Myocyte (in vitro differentiated cells): ENCODE results near the gene RRP12. TPM values are rescaled to one million over a fixed set of nuclear protein-coding genes. Genes with fewer than 3 reads are reported as not detected.
"Not testable (repeated sequence)": the region's sequence is repeated elsewhere in the genome, so short reads cannot be mapped to it uniquely, and the experiment has no call there.

Experiments used
- DNase-seq: peaks from one replicate; pipeline ENCODE4 v3.0.0-alpha.2; 2012; ENCODE audit warnings: low read depth
- total RNA-seq: library from RNA; depleted of rRNA; stranded (reverse); fragments of >200 nt; gene quantifications from 2 replicates; pipeline ENCODE4 v1.2.3, GENCODE V29; 2014

Gene RRP12
- total RNA-seq, 1 donor from 2014 or later, result 26.5 TPM

DNA sequence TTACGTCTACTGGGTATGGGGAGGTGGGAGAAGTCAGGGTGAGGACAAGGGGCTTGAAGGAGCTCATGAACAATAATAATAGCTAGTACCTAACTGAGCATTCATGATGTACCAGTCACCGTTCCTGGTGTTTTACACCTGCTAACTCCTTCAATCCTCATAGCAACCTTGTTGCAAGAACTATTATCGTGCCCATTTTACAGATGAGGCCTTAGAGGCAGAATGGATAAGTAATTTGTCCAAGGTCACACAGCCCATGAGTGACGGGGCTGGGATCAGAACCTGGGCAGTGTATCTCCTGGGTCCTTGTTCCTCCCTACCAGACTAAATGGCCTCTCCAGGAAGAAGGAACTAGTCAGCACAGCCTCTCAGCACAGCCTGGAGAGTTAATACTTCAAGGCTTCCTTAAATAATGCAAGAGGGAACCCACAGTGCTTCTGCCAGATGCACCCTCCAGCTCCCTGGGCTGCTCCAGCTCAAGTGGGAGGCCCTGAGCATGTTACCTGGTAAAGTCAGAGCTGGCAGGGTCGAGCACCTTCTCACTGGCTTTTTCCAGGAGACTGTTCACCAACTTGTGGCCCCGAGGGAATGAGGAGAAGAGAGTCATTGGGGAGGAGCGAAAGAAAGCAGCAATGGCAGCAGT lies 28.8 kb downstream of the RRP12 start:
- no peak for DNase-seq

DNA sequence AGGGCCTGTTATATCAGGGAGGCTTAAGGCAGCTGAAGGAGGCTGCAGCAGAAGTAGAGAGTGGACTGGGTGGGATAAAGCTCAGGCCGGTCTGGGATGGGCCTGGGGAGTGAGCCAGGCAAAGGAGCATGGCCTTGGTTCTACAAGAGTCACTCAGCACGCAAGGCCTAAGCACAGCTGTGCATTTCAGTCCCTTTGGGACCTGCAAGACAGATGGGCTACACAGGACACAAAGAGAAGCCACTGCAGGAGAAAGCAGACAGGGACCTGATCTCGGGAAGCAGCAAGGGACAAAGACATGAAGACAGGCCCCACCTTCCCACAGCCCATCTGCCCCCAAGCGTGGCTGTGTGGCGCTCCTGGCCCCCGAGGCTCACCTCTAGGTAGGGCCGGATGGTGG lies 29.4 kb downstream of the RRP12 start:
- DNase-seq, result peak; percentile 51

DNA sequence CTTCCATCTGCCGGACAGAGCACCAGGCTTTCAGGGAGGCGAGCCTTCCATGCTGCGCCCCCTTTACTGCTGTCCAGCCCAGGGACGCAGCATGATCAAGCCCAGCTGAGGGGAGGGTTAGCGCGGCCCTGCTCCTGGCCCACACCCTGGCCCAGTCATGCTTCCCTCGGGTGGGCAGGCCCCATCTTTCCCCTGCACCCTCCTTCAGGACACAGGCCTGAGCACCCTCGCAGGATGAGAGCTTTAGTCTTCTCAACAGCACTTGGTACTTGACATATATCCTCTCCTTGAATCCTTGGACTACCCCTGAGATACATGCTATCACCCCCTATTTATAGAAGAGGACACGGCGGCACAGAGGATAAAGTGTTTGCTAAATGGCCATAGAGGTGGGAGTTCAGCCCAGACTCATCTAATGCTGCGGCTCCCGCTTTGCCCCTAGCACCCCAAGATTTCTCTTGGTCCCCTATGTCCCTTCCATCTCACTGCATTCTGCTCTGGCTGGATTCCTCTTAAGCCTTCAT lies 34.0 kb downstream of the RRP12 start:
- DNase-seq, result no peak

DNA sequence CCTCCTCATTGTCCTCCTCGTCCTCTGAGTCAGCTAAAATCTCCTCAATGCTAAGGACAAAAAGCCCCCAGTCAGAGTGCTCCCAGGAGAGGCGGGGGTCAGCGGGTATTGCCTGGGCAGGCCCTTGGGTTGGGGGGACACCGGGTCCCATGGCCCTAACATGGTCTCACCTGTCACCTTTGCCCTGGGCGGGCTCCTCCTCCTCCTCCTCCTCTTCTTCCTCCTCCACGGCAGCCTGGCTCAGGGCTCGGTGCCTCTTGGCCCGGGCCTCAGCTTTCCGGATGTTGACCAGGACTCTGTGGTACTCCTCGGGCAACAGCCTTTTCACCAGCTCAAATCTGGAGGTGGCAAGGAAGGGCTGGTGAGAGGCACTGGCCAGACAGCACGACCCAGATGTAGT lies 34.6 kb downstream of the RRP12 start:
- no peak for DNase-seq

DNA sequence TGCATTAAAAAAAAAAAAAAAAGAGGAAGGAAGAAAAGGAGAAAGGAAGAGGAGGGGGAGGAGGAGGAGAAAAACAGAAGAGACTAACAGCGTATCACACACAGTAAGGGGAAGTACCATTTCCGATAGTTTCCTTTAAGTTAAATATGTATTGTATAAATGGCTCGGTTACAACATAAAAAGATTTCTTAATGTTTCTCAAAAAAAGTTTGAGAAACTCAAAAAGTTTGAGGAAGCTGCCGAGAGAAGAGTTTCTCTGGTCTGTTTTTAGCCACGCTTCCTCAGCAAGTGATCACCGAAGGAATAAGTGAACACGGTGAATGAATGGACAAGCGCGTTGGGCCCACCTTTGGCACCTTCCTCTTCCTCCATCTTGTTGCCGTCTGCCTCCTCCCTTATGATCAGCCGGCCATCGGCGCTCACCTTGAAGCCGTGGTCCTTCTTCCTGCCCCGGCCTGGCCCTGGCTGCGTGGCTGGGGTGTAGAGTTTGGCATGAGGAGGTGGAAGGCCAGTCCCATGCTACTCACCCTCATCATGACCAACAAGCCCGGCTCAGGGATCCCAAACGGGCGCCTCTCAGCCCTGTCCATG lies 35.3 kb downstream of the RRP12 start:
- no peak for DNase-seq

DNA sequence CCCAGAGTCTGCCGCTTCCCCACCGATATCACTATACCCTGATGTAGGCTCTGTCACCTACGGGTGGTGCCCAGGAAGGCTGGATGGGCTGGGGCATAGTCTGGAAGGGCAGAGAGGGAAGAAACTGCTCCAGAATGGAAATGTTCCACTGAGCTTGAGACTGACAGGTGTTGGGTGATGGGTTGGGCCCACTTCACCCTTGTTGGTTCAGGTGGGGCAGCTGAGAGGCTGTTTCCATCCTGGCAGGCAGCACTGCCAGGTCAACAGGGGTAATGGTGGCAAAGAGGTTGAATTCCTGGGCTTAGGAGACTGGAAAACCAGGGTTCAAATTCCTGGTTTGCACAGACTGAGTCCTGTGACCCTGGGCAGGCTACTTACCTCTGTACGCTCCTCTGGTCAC lies 38.1 kb downstream of the RRP12 start:
- no peak for DNase-seq

DNA sequence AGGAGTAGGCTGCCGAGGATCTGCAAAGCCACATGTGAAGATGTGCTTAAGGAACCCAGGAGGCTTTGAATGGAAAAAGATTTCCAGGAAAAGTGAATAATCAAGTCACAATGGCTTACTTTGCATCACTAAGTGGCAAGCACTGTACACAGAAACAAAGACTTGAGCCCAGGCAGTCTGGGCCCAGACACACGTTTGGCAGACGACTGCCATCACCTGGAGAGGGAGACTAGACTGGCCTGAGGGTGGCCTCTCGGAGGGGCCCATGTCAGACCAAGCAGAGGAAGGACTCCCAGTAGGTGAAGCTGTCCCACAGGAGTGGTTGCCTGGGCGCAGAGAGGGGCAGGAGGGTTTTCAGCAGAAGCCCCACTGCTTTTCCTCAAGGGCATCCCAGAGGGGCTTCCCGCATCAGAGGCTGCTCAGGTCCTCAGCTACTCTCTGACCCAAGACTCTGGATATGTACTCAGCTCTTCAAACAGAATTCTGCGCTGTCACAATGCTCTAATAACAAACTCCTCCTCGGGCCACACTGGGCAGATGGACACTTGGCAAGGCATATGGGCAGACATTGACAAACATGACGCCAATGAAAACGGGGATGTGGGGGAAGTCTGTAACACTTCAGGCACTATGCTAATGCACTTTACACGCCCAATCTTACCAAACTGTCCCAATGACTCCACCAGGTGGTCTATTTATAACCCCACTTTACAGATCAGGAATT lies 38.7 kb downstream of the RRP12 start:
- no peak for DNase-seq

DNA sequence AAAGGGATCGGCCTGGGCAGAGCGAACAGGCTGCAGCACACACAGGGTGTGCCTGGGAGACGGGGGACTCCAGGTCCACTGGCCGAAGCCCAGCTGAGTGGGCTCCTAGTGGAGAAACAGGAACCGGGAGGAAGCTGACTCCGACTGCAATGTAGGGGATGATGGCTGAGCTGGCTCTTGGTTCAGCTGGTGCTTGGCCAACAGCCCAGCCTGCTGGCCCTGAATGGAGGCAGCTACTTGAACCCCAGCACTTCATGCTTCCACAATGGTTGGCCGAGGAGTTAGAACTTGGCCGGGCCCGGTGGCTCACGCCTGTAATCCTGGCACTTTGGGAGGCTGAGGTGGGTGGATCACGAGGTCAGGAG lies 39.6 kb downstream of the RRP12 start:
- no peak for DNase-seq

DNA sequence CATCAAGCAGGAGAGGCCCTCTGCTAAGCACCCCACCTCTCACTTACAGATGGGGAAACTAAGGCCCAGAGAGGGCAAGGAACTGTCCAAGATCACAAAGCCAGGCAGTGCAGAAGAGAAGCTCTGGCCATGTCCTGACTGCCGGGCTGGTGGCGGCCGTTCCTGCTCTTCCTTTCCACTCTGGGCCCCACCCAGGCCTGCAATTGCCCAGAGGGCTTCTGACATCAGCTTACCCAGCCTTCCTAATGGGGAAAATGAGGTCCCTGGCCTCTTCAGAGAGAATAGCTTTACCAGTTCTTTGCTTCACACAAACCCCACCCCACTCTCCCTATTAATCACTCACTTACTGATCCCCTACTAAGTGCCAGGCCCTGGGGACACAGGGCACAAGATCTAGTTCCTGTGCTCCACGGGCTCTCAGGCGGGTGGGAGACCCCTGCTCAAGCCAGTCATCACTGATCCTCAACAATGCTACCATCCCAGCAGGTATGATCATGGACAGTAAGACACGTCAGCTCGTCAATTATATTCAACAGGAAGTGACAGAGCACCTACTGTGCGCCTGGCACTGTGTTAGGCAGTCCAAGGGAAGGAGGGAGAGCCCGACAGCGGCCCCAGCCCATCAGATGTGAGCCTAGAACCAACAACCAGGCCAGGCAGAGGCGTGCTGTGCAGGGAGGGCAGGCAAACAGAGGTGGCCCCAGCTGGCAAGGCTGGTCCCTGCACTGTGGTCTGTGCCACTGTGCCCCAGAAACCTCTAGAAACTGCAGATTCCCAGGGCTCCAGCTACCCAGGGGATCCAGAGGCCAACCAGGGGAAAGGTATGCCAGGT lies 40.2 kb downstream of the RRP12 start:
- no peak for DNase-seq

DNA sequence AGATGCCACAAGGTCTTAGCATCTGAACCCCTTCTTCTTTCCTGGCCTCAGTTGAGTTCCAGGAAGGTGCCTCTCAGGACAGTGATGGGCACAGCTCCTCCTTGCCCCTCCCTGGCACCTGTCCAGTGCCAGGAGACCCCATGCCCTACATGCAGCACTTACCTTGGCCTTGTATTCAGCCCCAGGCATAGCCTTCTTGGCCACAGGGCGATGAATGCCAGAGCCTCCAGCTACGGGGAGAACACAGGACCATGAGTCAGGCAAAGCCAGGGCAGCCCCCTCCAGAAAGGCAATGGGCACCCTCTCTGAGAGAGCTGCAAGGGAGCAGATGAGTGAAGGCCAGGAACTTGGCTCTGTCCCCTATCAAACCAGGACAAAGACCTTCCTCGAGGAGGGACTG lies 42.4 kb downstream of the RRP12 start:
- DNase-seq, result no peak

DNA sequence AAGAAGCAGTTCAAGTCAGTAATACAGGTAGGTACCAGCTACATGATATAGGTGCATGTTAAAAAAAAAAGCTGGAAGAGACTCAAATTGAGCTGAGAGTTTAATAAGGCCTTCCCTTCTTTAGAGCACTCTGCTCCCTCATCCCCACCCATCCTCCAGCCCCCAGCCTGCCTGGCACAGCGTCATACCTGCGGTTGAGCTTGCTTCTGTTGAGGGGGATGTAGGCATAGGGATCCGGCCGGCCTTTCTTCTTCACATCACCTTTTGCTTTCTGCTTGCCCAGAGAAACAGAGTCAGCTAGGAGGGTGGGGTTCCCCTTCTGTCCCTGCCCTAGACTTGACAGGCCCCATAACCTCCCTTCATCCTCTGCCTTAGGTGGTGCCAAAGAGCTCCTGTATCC lies 42.8 kb downstream of the RRP12 start:
- no peak for DNase-seq

DNA sequence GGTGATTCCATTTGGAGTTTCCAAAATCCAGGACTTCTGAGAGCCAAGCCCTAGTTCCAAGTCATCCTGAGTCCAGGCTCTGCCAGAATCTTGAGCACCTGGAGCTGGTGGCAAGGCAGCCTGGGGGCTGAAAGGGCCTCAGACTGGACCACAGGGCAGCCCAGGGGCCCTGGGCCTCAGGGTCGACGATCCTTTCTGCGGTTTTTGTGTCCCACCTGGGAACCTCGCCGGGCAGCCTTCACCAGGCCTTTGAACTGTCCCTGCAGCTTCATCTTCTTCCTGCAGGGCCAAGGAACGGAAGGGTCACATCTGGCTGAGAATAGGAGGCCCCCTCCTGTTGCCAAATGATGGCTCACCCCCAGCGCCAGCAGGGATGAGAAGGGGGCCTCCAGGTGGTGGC lies 44.2 kb downstream of the RRP12 start:
- no peak for DNase-seq

DNA sequence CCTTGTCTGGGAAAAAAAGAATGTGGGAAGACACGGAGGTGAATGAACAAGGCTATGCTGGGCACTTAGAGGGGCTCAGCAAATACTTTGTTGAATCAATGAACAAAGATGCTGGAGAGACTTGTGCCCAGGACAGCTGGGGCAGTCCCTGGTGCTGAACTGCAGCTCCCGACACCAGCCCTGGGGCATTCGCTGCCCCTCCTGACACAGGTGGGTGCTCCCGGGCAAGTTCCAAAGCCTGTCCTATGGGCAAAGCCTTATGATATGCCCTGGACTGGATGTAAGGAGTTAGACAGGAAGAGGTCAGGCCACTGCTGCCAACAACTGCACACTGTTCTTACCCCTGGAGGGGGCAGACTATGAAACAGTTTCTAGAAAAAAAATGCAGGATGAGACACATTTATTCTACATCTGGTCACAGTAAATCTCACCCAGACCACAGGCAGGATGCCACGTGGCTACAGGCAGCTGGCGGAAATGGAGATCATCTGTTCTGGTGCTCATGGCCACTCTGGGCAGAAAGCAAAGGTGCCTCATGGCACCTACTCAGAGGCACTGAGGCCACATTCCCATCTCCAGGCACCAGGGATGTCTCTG lies 44.7 kb downstream of the RRP12 start:
- DNase-seq, result peak; percentile 55

DNA sequence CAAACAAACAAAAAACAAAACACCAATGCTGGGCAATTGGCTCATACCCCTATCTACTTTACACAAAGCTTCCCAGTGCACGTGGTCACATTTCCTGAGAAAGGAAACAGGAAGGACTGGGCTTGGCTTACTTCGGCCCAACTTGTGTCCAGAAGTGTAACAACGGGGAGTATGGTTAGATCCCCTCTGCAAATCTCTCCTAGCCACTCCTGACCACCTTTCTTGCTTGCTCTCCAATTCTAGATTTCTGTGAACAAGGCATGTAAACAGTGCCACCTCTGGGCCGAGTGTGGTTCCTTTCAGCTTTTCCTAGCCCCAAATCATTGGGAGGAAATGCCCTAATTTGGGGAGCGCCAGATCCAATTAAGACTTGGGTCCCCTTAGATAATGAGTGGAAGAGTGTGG lies 45.6 kb downstream of the RRP12 start:
- no peak for DNase-seq

DNA sequence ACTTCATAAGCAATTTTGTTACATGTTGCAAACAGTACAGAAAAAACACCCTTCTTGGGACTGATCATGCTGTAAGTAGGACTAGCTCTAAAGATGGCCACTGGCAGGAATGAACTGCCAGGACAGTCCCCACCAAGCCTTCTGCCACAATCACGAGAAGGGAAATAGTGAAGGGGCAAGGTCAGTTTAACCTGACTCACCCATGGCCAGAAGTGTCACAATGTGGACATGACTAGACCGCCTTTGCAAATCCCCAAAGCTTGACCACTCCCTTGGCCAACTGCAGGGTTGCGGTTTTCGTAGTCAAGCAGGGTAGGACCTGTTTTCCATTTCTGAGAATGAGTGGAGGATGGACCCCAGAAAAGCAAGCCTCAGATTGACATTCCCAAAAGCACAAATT lies 47.2 kb downstream of the RRP12 start:
- DNase-seq, result peak; percentile 11

DNA sequence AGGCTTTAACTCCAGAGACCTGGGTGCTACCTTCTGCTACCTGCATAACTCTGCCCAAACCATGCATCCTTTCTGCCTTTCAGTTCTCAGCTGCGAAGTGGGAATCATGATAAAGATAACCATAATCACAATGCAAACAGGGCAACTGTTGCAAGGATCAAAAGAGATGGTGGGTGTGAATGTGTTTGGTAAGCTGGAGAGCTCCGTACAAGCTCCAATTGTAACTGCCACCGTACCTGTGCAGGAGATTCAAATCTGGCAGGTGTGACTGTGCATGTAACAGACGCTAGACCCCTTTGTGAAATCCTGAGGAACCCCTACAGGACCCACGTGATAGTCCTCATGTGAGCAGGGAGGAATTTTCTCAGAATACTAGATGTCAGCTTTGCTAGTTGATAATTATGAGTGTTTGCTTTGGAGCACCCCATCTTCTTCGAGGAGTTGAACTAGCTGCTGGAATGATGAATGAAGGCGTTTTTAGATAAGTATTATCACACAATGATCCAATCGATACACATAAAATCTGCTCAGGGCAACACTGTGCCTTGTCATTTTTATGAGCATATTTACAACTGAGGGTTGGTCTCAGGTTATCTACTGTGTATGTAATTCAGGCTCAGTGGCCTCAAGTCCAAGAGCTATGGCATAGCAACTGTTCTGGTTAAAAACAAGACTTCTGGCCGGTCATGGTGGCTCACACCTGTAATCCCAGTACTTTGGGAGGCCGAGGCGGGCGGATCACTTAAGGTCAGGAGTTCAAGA lies 51.2 kb downstream of the RRP12 start:
- no peak for DNase-seq

DNA sequence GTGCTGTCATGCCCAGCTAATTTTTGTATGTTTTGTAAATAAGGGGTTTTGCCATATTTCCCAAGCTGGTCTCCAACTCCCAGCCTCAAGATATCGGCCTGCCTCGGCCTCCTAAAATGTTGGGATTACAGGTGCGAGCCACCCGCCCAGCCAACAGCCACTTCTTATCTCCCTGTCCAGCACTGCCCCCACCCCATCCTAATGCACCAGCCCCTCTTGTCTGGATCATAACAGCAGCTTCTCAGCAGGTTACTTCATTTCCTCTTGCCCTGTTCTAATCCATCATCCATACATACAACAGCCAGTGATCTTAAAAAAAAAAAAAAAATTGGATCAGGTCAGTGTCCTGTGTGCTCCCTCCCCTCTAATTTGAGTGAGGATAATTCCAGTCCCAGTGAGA lies 53.8 kb downstream of the RRP12 start:
- no peak for DNase-seq

DNA sequence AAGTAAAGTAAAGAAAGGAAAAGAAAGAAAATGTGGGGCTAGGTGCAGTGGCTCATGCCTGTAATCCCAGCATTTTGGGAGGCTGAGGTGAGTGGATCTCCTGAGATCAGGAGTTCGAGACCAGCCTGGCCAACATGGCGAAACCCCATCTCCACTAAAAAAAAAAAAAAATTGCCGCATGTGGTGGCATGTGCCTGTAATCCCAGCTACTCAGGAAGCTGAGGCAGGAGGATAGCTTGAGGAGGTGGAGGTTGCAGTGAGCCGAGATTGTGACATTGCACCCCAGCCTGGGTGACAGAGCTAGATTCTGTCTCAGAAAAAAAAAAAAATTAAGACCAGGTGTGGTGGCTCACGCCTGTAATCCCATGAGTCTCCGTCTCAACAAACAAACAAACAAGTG lies 57.5 kb downstream of the RRP12 start:
- DNase-seq, result not testable (repeated sequence)

DNA sequence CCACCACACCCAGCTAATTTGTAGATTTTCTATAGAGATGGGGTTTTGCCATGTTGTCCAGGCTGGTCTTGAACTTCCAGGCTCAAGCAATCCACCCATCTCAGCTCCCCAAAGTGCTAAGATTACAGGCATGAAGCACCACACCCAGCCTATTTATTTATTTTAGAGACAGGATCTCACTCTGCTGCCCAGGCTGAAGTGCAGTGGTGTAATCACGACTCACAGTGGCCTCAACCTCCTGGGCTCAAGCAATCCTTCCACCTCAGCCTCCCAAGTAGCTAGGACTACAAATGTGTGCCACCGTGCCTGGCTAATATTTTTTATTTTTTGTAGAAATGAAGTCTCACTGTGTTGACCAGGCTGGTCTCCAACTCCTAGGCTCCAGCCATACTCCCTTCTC lies 59.7 kb downstream of the RRP12 start:
- no peak for DNase-seq

DNA sequence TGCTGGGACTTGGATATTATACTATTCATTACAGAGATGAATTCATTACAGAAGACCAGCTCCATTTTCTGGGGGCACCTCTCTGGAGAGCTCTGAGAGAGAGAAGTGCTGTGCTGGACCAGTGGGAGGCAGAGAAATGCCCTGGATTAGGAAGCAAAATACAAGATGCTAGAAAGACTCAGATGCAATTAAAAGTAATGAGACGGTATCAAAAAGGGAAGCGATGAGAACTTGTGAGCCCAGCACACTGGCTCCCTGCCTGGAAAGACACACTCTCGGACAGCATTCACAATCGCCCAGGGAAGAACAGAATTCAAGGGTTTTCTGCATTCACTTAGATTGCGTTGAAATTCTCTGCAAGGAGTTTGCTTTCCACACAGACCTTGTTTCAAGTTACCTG lies 63.1 kb downstream of the RRP12 start:
- DNase-seq, result no peak
